Uterus (tissue), 4 donors: ENCODE data around the gene EHBP1L1. TPM values are rescaled to one million over a fixed set of nuclear protein-coding genes. Genes with fewer than 3 reads are reported as not detected.

Experiments used
- DNase-seq, 2 donors: peaks; one replicate each; pipeline ENCODE4 v3.0.0-alpha.2; 2019 to 2020
- H3K27ac ChIP-seq, 2 donors: fragments of 200-600 bp; sonication (generic); 1 replicate in 1 of 2; 2 replicates in 1 of 2; pipeline ENCODE4 v1.5.1; 2016 to 2018
- H3K27me3 ChIP-seq, 2 donors: fragments of 200-600 bp; sonication (generic); one replicate each; pipeline ENCODE4 v1.5.1; 2018 to 2019; ENCODE audit warnings: control low read depth in 1 of 2
- H3K36me3 ChIP-seq, 2 donors: fragments of 200-600 bp; sonication (generic); one replicate each; pipeline ENCODE4 v1.5.1; 2019; ENCODE audit warnings: control low read depth in 1 of 2
- H3K4me1 ChIP-seq, 2 donors: fragments of 200-600 bp; sonication (generic); one replicate each; pipeline ENCODE4 v1.5.1; 2018 to 2019; ENCODE audit warnings: control low read depth in 1 of 2
- H3K4me3 ChIP-seq, 2 donors: fragments of 200-600 bp; sonication (generic); 1 replicate in 1 of 2; 2 replicates in 1 of 2; pipeline ENCODE4 v1.5.1; 2018 to 2019; ENCODE audit warnings: mild to moderate bottlenecking in 1 of 2
- H3K9me3 ChIP-seq, 2 donors: fragments of 200-600 bp; sonication (generic); one replicate each; pipeline ENCODE4 v1.5.1; 2019; ENCODE audit warnings: control low read depth in 1 of 2
- CTCF ChIP-seq, 4 experiments: fragments of 200-600 bp in 2 of 4; fragments of 450-650 bp in 2 of 4; sonication (generic) in 2 of 4; IDR thresholded peaks; one replicate each; pipeline ENCODE4 v1.5.1; 2016 to 2019; ENCODE audit warnings: antibody characterized with exemption in 4 of 4, mild to moderate bottlenecking in 2 of 4, moderate library complexity in 1 of 4
- POLR2A ChIP-seq, 2 donors: fragments of 450-650 bp; IDR thresholded peaks; one replicate each; pipeline ENCODE4 v1.6.1; 2016; ENCODE audit warnings: antibody characterized with exemption in 2 of 2, mild to moderate bottlenecking in 1 of 2, moderate library complexity in 1 of 2
- intact Hi-C: fragments of 100-400 bp; cut with DNase I; formaldehyde crosslinking; loops from one replicate; pipeline ENCODE4 v1.15.1; 2023; ENCODE audit warnings: low total_unique reads
- total RNA-seq, 4 donors: library from RNA; depleted of rRNA in 3 of 4; stranded (reverse); fragments of >200 nt in 3 of 4; gene quantifications; one replicate each; pipeline versions ENCODE4 v1.1.0 to v1.2.4, GENCODE V29; 2014 to 2023
- donor health status: DM: yes; HTN: yes; CAD: no.

The EHBP1L1 gene
- total RNA-seq, 4 donors from 2014 or later, result 44.2 to 159 (median 69.5) TPM

GRCh38 chr11:65578134-65578533 is 2.3 kb downstream of the EHBP1L1 start:
- no peak for DNase-seq
- H3K9me3 ChIP-seq, result no peaks in the 10 kb centered on the region
- peaks cover 0 to 31% of the 10 kb centered on the region in 2 donors for H3K4me1 ChIP-seq
- intact Hi-C loops, result no loop called here
- TF ChIP-seq POLR2A (IDR thresholded peaks at IDR 0.05) (no peak), CTCF (IDR thresholded peaks at IDR 0.05) (no peak)
- no peak overlapping the region for H3K4me3 ChIP-seq
- no peaks in the 10 kb centered on the region for H3K36me3 ChIP-seq
- peak overlapping the region; percentile 84 to 92 for H3K27ac ChIP-seq
- H3K27me3 ChIP-seq, result no peaks in the 10 kb centered on the region

- TF ChIP-seq POLR2A (IDR thresholded peaks at IDR 0.05) (no peak), CTCF (IDR thresholded peaks at IDR 0.05) (no peak)
- DNase-seq, result no peak
- Histone ChIP-seq H3K27ac (peak overlapping the region; percentile 1 to 92), H3K4me3 (no peak overlapping the region), H3K4me1 (peaks cover 0 to 26% of the 10 kb centered on the region in 2 donors), H3K9me3 (no peaks in the 10 kb centered on the region), H3K36me3 (no peaks in the 10 kb centered on the region), H3K27me3 (no peaks in the 10 kb centered on the region)
- intact Hi-C loops, result no loop called here
Measured at GRCh38 chr11:65578667-65579066, 2.8 kb downstream of the EHBP1L1 start.

- Histone ChIP-seq H3K27me3 (no peaks in the 10 kb centered on the region), H3K4me3 (no peak overlapping the region), H3K4me1 (peaks cover 0 to 23% of the 10 kb centered on the region in 2 donors), H3K27ac (no peak overlapping the region), H3K36me3 (no peaks in the 10 kb centered on the region), H3K9me3 (no peaks in the 10 kb centered on the region)
- intact Hi-C loops, result no loop called here
- TF ChIP-seq POLR2A (IDR thresholded peaks at IDR 0.05), result no peak
- TF ChIP-seq CTCF (IDR thresholded peaks at IDR 0.05), result no peak
- DNase-seq, result no peak
Measured at GRCh38 chr11:65579291-65579690, 3.4 kb downstream of the EHBP1L1 start.

- TF ChIP-seq POLR2A (IDR thresholded peaks at IDR 0.05) (no peak), CTCF (IDR thresholded peaks at IDR 0.05) (no peak)
- Histone ChIP-seq H3K4me1 (peaks cover 0 to 23% of the 10 kb centered on the region in 2 donors), H3K36me3 (no peaks in the 10 kb centered on the region), H3K9me3 (no peaks in the 10 kb centered on the region), H3K27ac (no peak overlapping the region), H3K4me3 (no peak overlapping the region), H3K27me3 (no peaks in the 10 kb centered on the region)
- DNase-seq, result no peak
- intact Hi-C loops, result loop anchor here (10.0 kb wide), 1 partner anchor 45 kb away; no protein-coding TSS in a partner anchor
Measured at GRCh38 chr11:65580031-65580692, 4.3 kb downstream of the EHBP1L1 start.

- H3K27ac ChIP-seq, result no peak overlapping the region
- H3K4me1 ChIP-seq, result peaks cover 0 to 18% of the 10 kb centered on the region in 2 donors
Measured at GRCh38 chr11:65580756-65581155, 4.9 kb downstream of the EHBP1L1 start.

More at GRCh38 chr11:65580756-65581155, 4.9 kb downstream of the EHBP1L1 start:
- Histone ChIP-seq H3K27me3 (no peaks in the 10 kb centered on the region), H3K9me3 (no peaks in the 10 kb centered on the region), H3K36me3 (no peaks in the 10 kb centered on the region), H3K4me3 (no peak overlapping the region)
- DNase-seq, result no peak
- TF ChIP-seq CTCF (IDR thresholded peaks at IDR 0.05) (no peak), POLR2A (IDR thresholded peaks at IDR 0.05) (no peak)
- intact Hi-C loops, result loop anchor here (10.0 kb wide), 1 partner anchor 46 kb away; no protein-coding TSS in a partner anchor
